HG03571 (cell line): ENCODE results near the gene SYCN.
"Not testable (repeated sequence)": the region's sequence is repeated elsewhere in the genome, so short reads cannot be mapped to it uniquely, and the experiment has no call there.

Experiments
- ATAC-seq: cut with Tn5 transposase; IDR thresholded peaks from one replicate; pipeline ENCODE4 v1.9.1; 2021; ENCODE audit not compliant: unreplicated experiment

The SYCN gene

DNA sequence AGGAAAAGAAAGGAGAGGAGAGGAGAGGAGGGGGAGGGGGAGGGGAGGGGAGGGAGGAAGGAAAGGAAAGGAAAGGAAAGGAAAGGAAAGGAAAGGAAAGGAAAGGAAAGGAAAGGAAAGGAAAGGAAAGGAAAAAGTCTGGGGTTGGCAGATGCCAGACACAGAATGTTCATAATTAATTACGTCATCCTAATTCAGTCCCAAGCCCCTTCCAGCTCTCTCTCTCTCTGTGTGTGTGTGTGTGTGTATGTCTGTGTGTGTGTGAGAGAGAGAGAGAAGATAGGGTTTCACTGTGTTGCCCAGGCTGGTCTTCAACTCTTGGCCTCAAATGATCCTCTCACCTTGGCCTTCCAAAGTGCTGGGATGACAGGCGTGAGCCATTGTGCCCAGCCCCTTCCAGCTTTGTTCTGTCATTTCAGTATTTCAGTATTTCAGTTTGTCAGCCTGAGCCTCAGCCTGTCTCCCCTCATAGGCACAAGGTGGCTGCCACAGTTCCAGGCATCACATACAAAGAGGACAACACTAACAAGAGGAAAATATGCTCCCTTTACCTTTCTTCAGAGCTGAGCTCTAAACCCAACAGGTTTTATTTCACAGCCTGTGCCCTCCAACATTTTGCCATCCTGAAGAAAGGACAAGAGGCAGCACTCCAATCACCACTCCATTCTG, 26.2 kb upstream of the SYCN start:
- no peak for ATAC-seq

DNA sequence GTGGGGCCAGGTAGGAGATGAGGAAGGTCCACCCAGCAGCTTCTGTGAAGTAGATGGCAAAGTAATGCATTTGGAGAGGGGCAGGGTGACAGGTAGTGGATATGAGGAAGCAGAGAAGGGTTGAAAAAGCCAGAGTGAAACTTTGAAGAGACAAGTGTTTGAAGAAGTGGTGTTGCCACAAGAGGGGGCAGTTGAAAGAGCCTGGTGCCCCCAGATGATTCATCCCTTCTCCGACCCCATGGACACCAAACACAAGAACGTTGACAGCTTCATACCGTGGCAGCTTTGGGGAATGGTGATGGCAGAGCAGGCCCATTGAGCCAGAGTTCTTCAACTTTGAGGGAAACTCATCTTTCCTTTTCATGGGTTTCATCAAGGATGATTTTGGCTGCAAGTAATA, 20.8 kb upstream of the SYCN start:
- no peak for ATAC-seq

GRCh38 chr19:39223703-39224279, 19.7 kb upstream of the SYCN start:
- ATAC-seq = no peak

DNA sequence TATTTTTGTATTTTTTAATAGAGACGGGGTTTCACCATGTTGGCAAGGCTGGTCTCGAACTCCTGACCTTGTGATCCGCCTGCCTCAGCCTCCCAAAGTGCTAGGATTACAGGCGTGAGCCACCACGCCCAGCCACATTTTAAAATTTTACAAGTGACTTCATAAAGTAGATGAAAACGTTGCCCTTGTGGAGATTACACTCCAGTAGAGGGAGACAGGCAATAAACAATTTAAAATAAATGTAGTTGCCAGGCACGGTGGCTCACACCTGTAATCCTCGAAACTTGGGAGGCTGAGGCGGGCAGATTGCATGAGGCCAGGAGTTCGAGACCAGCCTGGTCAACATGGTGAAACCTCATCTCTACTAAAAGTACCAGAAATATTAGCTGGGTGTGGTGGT, 15.0 kb upstream of the SYCN start:
- not testable (repeated sequence) for ATAC-seq

- no peak for ATAC-seq
These were observed 14.4 kb upstream of the SYCN start for GRCh38 chr19:39218230-39219007.

DNA sequence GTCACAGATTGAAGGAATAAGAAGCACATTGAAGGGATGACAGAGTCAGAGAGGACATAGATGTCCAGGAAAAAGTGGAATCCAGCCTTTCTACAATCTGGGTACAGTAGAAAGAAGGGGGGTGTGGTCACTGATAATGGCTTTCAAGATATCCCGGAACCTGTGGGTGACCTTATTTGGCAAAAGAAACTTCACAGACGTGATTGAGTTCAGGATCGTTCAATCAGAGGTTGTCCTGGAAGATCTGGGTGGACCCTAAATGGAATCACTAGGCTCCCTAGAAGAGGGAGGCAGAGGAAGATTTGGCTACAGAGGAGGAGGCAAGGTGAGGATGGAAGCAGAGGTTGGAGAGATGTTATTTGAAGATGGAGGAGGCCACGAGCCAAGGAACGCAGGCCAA, 13.0 kb upstream of the SYCN start:
- ATAC-seq = no peak

DNA sequence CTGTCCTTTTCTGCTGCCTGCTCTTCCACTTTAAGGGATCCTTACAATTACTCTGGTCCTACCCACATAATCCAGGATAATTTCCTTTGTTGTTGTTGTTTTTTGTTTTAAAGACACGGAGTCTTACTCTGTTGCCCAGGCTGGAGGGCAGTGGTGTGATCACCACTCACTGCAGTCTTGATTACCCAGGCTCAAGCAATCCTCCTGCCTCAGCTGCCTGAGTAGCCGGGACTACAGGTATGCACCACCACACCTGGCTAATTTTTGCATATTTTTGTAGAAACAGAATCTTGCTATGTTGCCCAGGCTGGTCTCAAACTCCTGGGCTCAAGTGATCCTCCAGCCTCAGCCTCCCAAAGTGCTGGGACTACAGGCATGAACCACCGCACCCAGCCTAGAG, 11.3 kb upstream of the SYCN start:
- ATAC-seq = not testable (repeated sequence)

- no peak for ATAC-seq
These were observed 8.3 kb upstream of the SYCN start for GRCh38 chr19:39212375-39212742.

DNA sequence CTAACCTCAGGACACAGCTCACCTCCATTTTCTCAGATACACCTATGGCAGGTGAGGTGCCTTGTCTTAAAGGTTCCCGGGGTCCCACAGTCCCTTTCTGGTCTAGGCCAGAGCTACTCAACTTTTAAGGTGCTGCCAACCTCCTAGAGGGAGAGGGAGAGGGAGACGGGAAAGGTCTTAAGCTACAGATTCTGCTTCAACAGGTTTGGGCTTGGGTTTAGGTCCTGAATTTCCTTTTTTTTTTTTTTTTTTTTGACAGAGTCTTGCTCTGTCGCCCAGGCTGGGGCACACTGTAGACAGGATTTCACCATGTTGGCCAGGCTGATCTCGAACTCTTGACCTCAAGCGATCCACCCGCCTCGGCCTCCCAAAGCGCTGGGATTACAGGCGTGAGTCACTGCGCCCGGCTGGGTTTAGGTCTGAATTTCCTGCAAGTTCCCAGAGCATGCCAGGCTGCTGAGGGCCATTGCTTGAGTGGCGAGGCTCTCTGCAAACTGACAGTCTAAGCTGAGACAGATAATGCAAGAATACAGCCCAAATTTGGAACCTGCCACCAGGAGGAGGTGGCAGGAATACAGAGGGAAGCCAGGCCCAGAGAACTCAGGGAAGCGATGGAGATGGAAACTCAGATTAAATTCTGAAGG, 7.8 kb upstream of the SYCN start:
- no peak for ATAC-seq

DNA sequence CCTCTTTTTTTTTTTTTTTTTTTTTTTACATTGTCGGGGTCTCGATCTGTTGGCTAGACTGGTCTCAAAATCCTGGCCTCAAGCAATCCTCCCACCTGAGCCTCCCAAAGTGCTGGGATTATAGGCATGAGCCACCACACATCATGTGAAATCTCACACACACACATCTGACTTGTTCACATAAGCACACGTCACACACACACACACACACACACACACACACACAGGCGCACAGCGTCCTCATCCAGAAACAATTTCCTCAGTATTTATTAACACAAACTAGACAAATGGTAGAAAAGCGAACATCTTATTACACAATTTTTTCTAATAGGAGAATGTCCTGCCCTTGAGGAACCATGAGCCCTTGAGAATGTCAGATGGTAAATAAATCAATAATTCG, 5.1 kb upstream of the SYCN start:
- ATAC-seq = no peak

- no peak for ATAC-seq
These were observed 4.2 kb upstream of the SYCN start for GRCh38 chr19:39208175-39208795.

GRCh38 chr19:39207293-39207836, 3.3 kb upstream of the SYCN start:
- ATAC-seq = no peak

DNA sequence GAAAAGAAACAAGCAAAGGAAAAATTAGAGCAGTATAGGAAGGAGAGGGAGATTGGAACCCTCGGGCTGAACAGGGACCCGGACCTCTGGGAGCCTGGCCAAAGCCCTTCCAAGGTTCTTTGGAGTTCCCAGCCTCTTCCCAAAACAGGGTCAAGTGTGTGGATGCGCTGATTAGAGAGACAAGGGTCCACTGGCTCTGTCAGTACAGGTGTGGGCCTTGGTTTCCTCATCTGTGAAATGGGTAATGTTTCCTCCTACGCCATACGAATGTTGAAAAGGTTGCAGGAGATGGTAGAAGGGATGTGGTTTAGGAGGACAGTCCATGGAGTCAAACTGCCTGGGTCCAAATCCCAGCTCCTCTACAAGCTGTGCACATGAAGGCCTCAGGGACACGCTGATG, 2.1 kb upstream of the SYCN start:
- no peak for ATAC-seq

GRCh38 chr19:39205449-39205764, 1.3 kb upstream of the SYCN start:
- ATAC-seq = no peak

DNA sequence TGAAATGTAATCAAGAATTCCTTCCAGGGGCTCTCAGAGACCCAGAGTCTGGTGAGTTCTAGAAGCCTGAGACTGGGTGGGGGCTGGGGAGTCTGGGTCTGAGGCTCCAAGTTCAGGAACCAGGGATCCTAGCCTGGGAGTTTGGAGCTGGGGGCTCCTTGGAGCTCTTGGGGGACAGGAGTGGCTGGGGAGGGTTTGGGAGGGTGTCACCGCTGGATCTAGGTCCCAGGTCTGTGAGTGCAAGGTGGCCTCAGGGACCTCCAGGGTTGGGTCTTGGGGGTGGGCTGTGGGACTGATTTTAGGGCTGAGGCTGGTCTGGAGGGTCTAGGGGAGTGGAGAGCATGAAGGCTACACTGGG, 1.1 kb downstream of the SYCN start:
- no peak for ATAC-seq

GRCh38 chr19:39200803-39201115, 3.3 kb downstream of the SYCN start:
- ATAC-seq = no peak

DNA sequence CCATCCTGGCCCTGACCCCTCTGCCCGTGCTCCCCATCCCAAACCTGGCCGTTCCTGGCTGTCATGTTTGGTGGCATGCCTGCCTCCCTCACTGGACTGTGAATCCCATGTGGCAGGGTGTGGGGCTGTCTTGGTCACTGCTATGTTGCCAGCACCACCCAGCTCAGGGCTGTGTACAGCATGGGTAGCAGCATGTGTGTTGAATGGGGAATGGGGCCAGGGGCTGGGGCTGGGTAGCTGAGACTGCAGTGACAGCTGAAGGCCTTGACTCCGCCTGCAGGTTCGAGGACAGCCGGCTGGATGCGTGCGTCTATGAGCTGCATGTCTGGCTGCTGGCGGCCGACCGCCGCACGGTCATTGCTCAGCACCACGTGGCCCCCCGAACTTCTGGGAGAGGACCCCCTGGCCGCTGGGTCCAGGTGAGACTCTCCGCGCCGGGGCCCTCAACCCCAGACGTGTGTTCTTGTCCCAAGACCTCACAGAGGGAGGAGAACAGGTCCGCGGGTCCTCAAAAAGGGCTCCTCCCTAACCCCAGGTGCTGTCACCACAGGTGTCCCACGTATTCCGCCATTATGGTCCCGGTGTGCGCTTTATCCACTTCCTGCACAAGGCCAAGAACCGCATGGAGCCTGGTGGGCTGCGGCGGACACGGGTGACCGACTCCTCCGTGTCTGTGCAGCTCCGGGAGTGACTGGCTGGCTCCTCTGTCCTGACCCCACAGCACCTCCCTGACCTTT, 3.8 kb downstream of the SYCN start:
- no peak for ATAC-seq

DNA sequence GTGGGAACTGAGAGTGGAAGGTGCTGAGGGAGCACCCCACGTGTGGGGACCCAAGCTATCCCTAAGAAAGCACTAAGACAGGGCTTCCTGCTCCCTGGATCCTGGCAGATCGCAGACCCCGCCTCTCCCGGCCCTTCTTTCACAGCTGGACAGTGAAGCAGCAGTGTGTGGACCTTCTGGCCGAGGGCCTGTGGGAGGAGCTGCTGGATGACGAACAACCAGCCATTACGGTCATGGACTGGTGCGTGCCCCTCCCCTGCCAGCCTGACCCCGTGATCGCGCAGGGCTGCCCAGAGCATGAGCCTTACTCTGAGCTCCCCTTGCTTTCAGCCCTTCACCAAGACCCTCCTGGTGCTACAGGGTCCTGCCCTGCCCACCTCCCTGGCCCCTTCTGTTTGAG, 5.0 kb downstream of the SYCN start:
- ATAC-seq = no peak

DNA sequence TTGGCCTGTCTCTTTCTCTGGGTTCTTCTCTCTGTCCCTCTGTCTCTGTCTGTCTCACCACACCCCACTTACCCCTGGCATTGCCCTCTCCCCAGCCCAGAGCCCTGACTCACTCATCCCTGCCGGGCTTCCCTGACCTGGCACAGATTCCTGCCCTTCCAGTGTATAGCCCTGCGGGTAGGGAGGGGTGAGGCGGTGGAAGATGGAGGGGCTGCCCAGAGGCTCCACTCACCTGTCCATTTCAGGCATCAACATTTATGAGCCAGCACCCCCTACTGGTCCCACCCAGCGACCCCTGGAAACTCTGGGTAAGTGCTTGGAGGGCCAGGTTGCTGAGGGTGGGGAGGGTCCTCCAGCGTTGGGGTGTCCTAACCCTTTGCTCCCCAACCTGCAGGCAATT, 6.3 kb downstream of the SYCN start:
- ATAC-seq = no peak

- ATAC-seq = no peak
These were observed 7.1 kb downstream of the SYCN start, which contains the start of gene NCCRP1 for GRCh38 chr19:39196860-39197562. Gene NCCRP1 (plus strand): TSS chr19:39196964. CDS start chr19:39196983, 19 bp downstream.
